Thoracic aorta (tissue), 2 donors: ENCODE results near the gene COL16A1. TPM values are rescaled to one million over a fixed set of nuclear protein-coding genes. Genes with fewer than 3 reads are reported as not detected.

ENCODE experiments used
- ATAC-seq: fragments of 150-250 bp; one replicate; pipeline ENCODE4 v1.8.0; 2017; ENCODE audit warnings: low read depth; ENCODE audit not compliant: insufficient number of reproducible peaks, low FRiP score
- DNase-seq: peaks from one replicate; pipeline ENCODE4 v3.0.0-alpha.2; 2020; ENCODE audit warnings: low spot score
- H3K27ac ChIP-seq, 2 donors: fragments of 200-600 bp; sonication (generic); 1 replicate in 1 of 2; 2 replicates in 1 of 2; pipeline ENCODE4 v1.5.1; 2016; ENCODE audit warnings: mild to moderate bottlenecking in 2 of 2, moderate library complexity in 2 of 2
- H3K27me3 ChIP-seq: fragments of 200-600 bp; sonication (generic); replicated peaks from 2 replicates; pipeline ENCODE4 v1.6.0; 2016; ENCODE audit warnings: mild to moderate bottlenecking; ENCODE audit not compliant: insufficient read depth
- H3K36me3 ChIP-seq: fragments of 200-600 bp; sonication (generic); one replicate; pipeline ENCODE4 v1.5.1; 2016
- H3K4me1 ChIP-seq, 2 donors: fragments of 200-600 bp; sonication (generic); 1 replicate in 1 of 2; 2 replicates in 1 of 2; pipeline versions ENCODE4 v1.5.1 to v1.6.0; 2016; ENCODE audit warnings: low read depth in 2 of 2, mild to moderate bottlenecking in 1 of 2; ENCODE audit not compliant: control insufficient read depth in 1 of 2
- H3K4me3 ChIP-seq: fragments of 200-600 bp; sonication (generic); 2 replicates; pipeline ENCODE4 v1.5.1; 2016; ENCODE audit warnings: mild to moderate bottlenecking
- H3K9me3 ChIP-seq: fragments of 200-600 bp; sonication (generic); 2 replicates; pipeline ENCODE4 v1.5.1; 2016
- CTCF ChIP-seq: fragments of 200-600 bp; sonication (generic); IDR thresholded peaks from one replicate; pipeline ENCODE4 v1.5.1; 2019; ENCODE audit warnings: antibody characterized with exemption
- total RNA-seq, 2 donors: library from RNA; depleted of rRNA; stranded (reverse); fragments of >200 nt; gene quantifications; one replicate each; pipeline versions ENCODE4 v1.1.0 to v1.2.3, GENCODE V29; 2016

COL16A1 gene
- total RNA-seq, 2 donors from 2014 or later = 183 to 323 TPM

- H3K36me3 ChIP-seq = no peaks in the 10 kb centered on the region
- no peak overlapping the region for H3K27ac ChIP-seq
- no peak for TF ChIP-seq CTCF
- no peak overlapping the region for H3K4me3 ChIP-seq
- no peaks in the 10 kb centered on the region for H3K27me3 ChIP-seq
- no peak for DNase-seq
- no peaks in the 10 kb centered on the region for H3K4me1 ChIP-seq
- H3K9me3 ChIP-seq = no peaks in the 10 kb centered on the region
- no peak for ATAC-seq
Observed at GRCh38 chr1:31731049-31731565, 27.3 kb upstream of the COL16A1 start.

GRCh38 chr1:31730336-31731048 lies 26.7 kb upstream of the COL16A1 start:
- no peak for ATAC-seq
- H3K36me3 ChIP-seq = no peaks in the 10 kb centered on the region

GRCh38 chr1:31727849-31728248 lies 24.0 kb upstream of the COL16A1 start:
- no peaks in the 10 kb centered on the region for H3K27me3 ChIP-seq
- H3K4me1 ChIP-seq = no peaks in the 10 kb centered on the region
- TF ChIP-seq CTCF = no peak
- H3K4me3 ChIP-seq = no peak overlapping the region
- DNase-seq (no peak), ATAC-seq (no peak)
- H3K27ac ChIP-seq = no peak overlapping the region
- H3K36me3 ChIP-seq = no peaks in the 10 kb centered on the region
- H3K9me3 ChIP-seq = no peaks in the 10 kb centered on the region

More at GRCh38 chr1:31730336-31731048, 26.7 kb upstream of the COL16A1 start:
- Histone ChIP-seq H3K27me3 (no peaks in the 10 kb centered on the region), H3K9me3 (no peaks in the 10 kb centered on the region), H3K4me1 (no peaks in the 10 kb centered on the region), H3K4me3 (no peak overlapping the region), H3K27ac (no peak overlapping the region)
- TF ChIP-seq CTCF = no peak
- DNase-seq = no peak

GRCh38 chr1:31727195-31727594 lies 23.4 kb upstream of the COL16A1 start:
- ATAC-seq = no peak
- no peak overlapping the region for H3K27ac ChIP-seq
- no peak for TF ChIP-seq CTCF
- no peaks in the 10 kb centered on the region for H3K36me3 ChIP-seq
- H3K4me3 ChIP-seq = no peak overlapping the region
- H3K9me3 ChIP-seq = no peaks in the 10 kb centered on the region
- DNase-seq = no peak
- H3K27me3 ChIP-seq = no peaks in the 10 kb centered on the region
- no peaks in the 10 kb centered on the region for H3K4me1 ChIP-seq

- Histone ChIP-seq H3K27ac (no peak overlapping the region), H3K9me3 (no peaks in the 10 kb centered on the region), H3K36me3 (no peaks in the 10 kb centered on the region), H3K27me3 (no peaks in the 10 kb centered on the region), H3K4me3 (no peak overlapping the region), H3K4me1 (no peaks in the 10 kb centered on the region)
- ATAC-seq (no peak), DNase-seq (no peak)
- TF ChIP-seq CTCF = no peak
Observed at GRCh38 chr1:31726715-31727114, 22.9 kb upstream of the COL16A1 start.
